WERI-Rb-1 (cell line): ENCODE results near the gene GNAT1.

Source experiments
- DNase-seq: peaks from one replicate; pipeline ENCODE4 v3.0.0-alpha.2; 2020
- H3K27ac ChIP-seq: fragments of 250-450 bp; sonication (Bioruptor Pico); 2 replicates; pipeline ENCODE4 v1.5.1; 2020; ENCODE audit warnings: mild to moderate bottlenecking, moderate library complexity
- H3K27me3 ChIP-seq: fragments of 250-450 bp; sonication (Bioruptor Pico); 2 replicates; pipeline ENCODE4 v1.5.1; 2021; ENCODE audit warnings: mild to moderate bottlenecking, low read depth, moderate library complexity; ENCODE audit not compliant: insufficient read depth, severe bottlenecking
- H3K36me3 ChIP-seq: fragments of 250-450 bp; sonication (Bioruptor Pico); 2 replicates; pipeline ENCODE4 v1.5.1; 2020; ENCODE audit warnings: mild to moderate bottlenecking, moderate library complexity
- H3K4me3 ChIP-seq: 2 replicates; pipeline ENCODE4 v1.5.1; 2011; ENCODE audit warnings: low read depth, mild to moderate bottlenecking, control low read depth, low read length
- H3K9me3 ChIP-seq: fragments of 250-450 bp; sonication (Bioruptor Pico); 2 replicates; pipeline ENCODE4 v1.5.1; 2021; ENCODE audit warnings: mild to moderate bottlenecking, moderate library complexity; ENCODE audit not compliant: severe bottlenecking
- CTCF ChIP-seq: IDR thresholded peaks from 2 replicates; pipeline ENCODE4 v1.5.1; 2011; ENCODE audit warnings: low read depth, mild to moderate bottlenecking, control low read depth, inconsistent platforms, low read length

Gene GNAT1

GRCh38 chr3:50190936-50191660, at the start of gene GNAT1:
TSS of gene GNAT1 (plus strand) at chr3:50191610. CDS start at chr3:50191726, 116 bp downstream.
- Histone ChIP-seq H3K36me3 (peaks cover 27% of the 10 kb centered on the region), H3K27me3 (no peaks in the 10 kb centered on the region), H3K4me3 (no peak within 1 kb of the TSS), H3K27ac (peak within 1 kb of the TSS; percentile 32; the same call in 1 of the 2 replicates), H3K9me3 (no peaks in the 10 kb centered on the region)
- DNase-seq = no peak
- no peak for TF ChIP-seq CTCF

- DNase-seq = peak; percentile 92
- Histone ChIP-seq H3K27me3 (no peaks in the 10 kb centered on the region), H3K9me3 (no peaks in the 10 kb centered on the region), H3K36me3 (peaks cover 4% of the 10 kb centered on the region), H3K27ac (peak overlapping the region; percentile 92), H3K4me3 (no peak overlapping the region)
- TF ChIP-seq CTCF = peak; percentile 71
These were observed 45.0 kb upstream of the GNAT1 start for GRCh38 chr3:50146316-50146901.

GRCh38 chr3:50147016-50147415, 44.4 kb upstream of the GNAT1 start:
- H3K4me3 ChIP-seq = no peak overlapping the region
- H3K27ac ChIP-seq = peak overlapping the region; percentile 92
- no peaks in the 10 kb centered on the region for H3K27me3 ChIP-seq
- DNase-seq = no peak
- TF ChIP-seq CTCF = no peak
- no peaks in the 10 kb centered on the region for H3K9me3 ChIP-seq
- H3K36me3 ChIP-seq = peaks cover 4% of the 10 kb centered on the region

GRCh38 chr3:50147447-50147846, 44.0 kb upstream of the GNAT1 start:
- no peaks in the 10 kb centered on the region for H3K27me3 ChIP-seq
- peak overlapping the region; percentile 92 for H3K27ac ChIP-seq
- no peak for DNase-seq
- H3K36me3 ChIP-seq = peaks cover 3% of the 10 kb centered on the region
- no peak overlapping the region for H3K4me3 ChIP-seq
- H3K9me3 ChIP-seq = no peaks in the 10 kb centered on the region
- no peak for TF ChIP-seq CTCF

GRCh38 chr3:50147861-50148260, 43.5 kb upstream of the GNAT1 start:
- DNase-seq = no peak

More at GRCh38 chr3:50147861-50148260, 43.5 kb upstream of the GNAT1 start:
- no peaks in the 10 kb centered on the region for H3K27me3 ChIP-seq
- no peaks in the 10 kb centered on the region for H3K36me3 ChIP-seq
- TF ChIP-seq CTCF = no peak
- peak overlapping the region; percentile 92 for H3K27ac ChIP-seq
- no peak overlapping the region for H3K4me3 ChIP-seq
- no peaks in the 10 kb centered on the region for H3K9me3 ChIP-seq
